ENCODE data around the gene TROAP.

The TROAP gene

GRCh38 chr12:49342066-49342913 lies 19.2 kb downstream of the TROAP start:
- Mint-ChIP-seq H3K36me3 (no peaks in the 10 kb centered on the region), H3K27me3 (peaks cover 79% of the 10 kb centered on the region), H3K27ac (no peak overlapping the region), H3K4me1 (peaks cover 55% of the 10 kb centered on the region), H3K9me3 (no peaks in the 10 kb centered on the region), H3K4me3 (peak overlapping the region; percentile 54)
- peak; percentile 78 for ATAC-seq

GRCh38 chr12:49342914-49343731 lies 20.1 kb downstream of the TROAP start:
- Mint-ChIP-seq H3K27me3 (peaks cover 79% of the 10 kb centered on the region), H3K36me3 (no peaks in the 10 kb centered on the region), H3K4me1 (peaks cover 56% of the 10 kb centered on the region), H3K9me3 (no peaks in the 10 kb centered on the region), H3K4me3 (peak overlapping the region; percentile 54), H3K27ac (no peak overlapping the region)
- no peak for ATAC-seq

- no peak for ATAC-seq
- Mint-ChIP-seq H3K4me3 (peak overlapping the region; percentile 51), H3K27me3 (peaks cover 80% of the 10 kb centered on the region), H3K4me1 (peaks cover 58% of the 10 kb centered on the region), H3K36me3 (no peaks in the 10 kb centered on the region), H3K9me3 (no peaks in the 10 kb centered on the region), H3K27ac (no peak overlapping the region)
Observed at GRCh38 chr12:49344486-49345050, 21.5 kb downstream of the TROAP start.

- H3K9me3 Mint-ChIP-seq, result no peaks in the 10 kb centered on the region
- peaks cover 80% of the 10 kb centered on the region for H3K27me3 Mint-ChIP-seq
- peak overlapping the region; percentile 78 for H3K4me3 Mint-ChIP-seq
- peaks cover 58% of the 10 kb centered on the region for H3K4me1 Mint-ChIP-seq
- no peaks in the 10 kb centered on the region for H3K36me3 Mint-ChIP-seq
- peak overlapping the region; percentile 32 for H3K27ac Mint-ChIP-seq
- ATAC-seq, result peak; percentile 63
Observed at GRCh38 chr12:49345051-49345824, 22.2 kb downstream of the TROAP start.

- H3K27me3 Mint-ChIP-seq, result peaks cover 83% of the 10 kb centered on the region
Observed at GRCh38 chr12:49345825-49346658, 23.0 kb downstream of the TROAP start.

GRCh38 chr12:49346659-49347310 lies 23.7 kb downstream of the TROAP start, which contains the start of gene DNAJC22:
TSS of gene DNAJC22 (plus strand) at chr12:49346888. CDS start at chr12:49348873, 1,985 bp downstream.
- Mint-ChIP-seq H3K4me1 (peaks cover 58% of the 10 kb centered on the region), H3K36me3 (no peaks in the 10 kb centered on the region), H3K4me3 (peak within 1 kb of the TSS; percentile 78), H3K9me3 (no peaks in the 10 kb centered on the region), H3K27ac (peak within 1 kb of the TSS; percentile 71), H3K27me3 (peaks cover 90% of the 10 kb centered on the region)
- ATAC-seq, result no peak

More at GRCh38 chr12:49345825-49346658, 23.0 kb downstream of the TROAP start:
- Mint-ChIP-seq H3K36me3 (no peaks in the 10 kb centered on the region), H3K4me1 (peaks cover 58% of the 10 kb centered on the region), H3K27ac (peak overlapping the region; percentile 71), H3K9me3 (no peaks in the 10 kb centered on the region), H3K4me3 (peak overlapping the region; percentile 78)
- no peak for ATAC-seq

- Mint-ChIP-seq H3K27me3 (peaks cover 98% of the 10 kb centered on the region), H3K4me3 (peak overlapping the region; percentile 78), H3K9me3 (no peaks in the 10 kb centered on the region), H3K36me3 (no peaks in the 10 kb centered on the region), H3K27ac (peak overlapping the region; percentile 71), H3K4me1 (peaks cover 57% of the 10 kb centered on the region)
- peak; percentile 78 for ATAC-seq
Observed at GRCh38 chr12:49347311-49348193, 24.5 kb downstream of the TROAP start.

GRCh38 chr12:49348781-49349180 lies 25.7 kb downstream of the TROAP start:
- Mint-ChIP-seq H3K36me3 (no peaks in the 10 kb centered on the region), H3K4me1 (peaks cover 44% of the 10 kb centered on the region), H3K27ac (no peak overlapping the region), H3K27me3 (peaks cover 96% of the 10 kb centered on the region), H3K4me3 (no peak overlapping the region), H3K9me3 (no peaks in the 10 kb centered on the region)
- no peak for ATAC-seq

GRCh38 chr12:49349266-49349665 lies 26.2 kb downstream of the TROAP start:
- H3K36me3 Mint-ChIP-seq, result no peaks in the 10 kb centered on the region
- H3K4me1 Mint-ChIP-seq, result peaks cover 39% of the 10 kb centered on the region
- H3K4me3 Mint-ChIP-seq, result no peak overlapping the region
- no peaks in the 10 kb centered on the region for H3K9me3 Mint-ChIP-seq
- ATAC-seq, result no peak
- peaks cover 95% of the 10 kb centered on the region for H3K27me3 Mint-ChIP-seq
- no peak overlapping the region for H3K27ac Mint-ChIP-seq

- Mint-ChIP-seq H3K27ac (no peak overlapping the region), H3K4me3 (no peak overlapping the region), H3K9me3 (no peaks in the 10 kb centered on the region), H3K4me1 (peaks cover 10% of the 10 kb centered on the region), H3K36me3 (no peaks in the 10 kb centered on the region), H3K27me3 (peaks cover 72% of the 10 kb centered on the region)
- ATAC-seq, result no peak
Observed at GRCh38 chr12:49352351-49352750, 29.3 kb downstream of the TROAP start.

GRCh38 chr12:49355913-49356312 lies 32.9 kb downstream of the TROAP start:
- Mint-ChIP-seq H3K27me3 (peaks cover 41% of the 10 kb centered on the region), H3K36me3 (no peaks in the 10 kb centered on the region), H3K9me3 (no peaks in the 10 kb centered on the region), H3K4me1 (peaks cover 9% of the 10 kb centered on the region), H3K27ac (no peak overlapping the region), H3K4me3 (no peak overlapping the region)
- no peak for ATAC-seq

GRCh38 chr12:49357103-49357678 lies 34.1 kb downstream of the TROAP start:
- H3K9me3 Mint-ChIP-seq, result no peaks in the 10 kb centered on the region
- peaks cover 32% of the 10 kb centered on the region for H3K27me3 Mint-ChIP-seq
- H3K36me3 Mint-ChIP-seq, result no peaks in the 10 kb centered on the region
- H3K27ac Mint-ChIP-seq, result no peak overlapping the region
- H3K4me3 Mint-ChIP-seq, result no peak overlapping the region
- H3K4me1 Mint-ChIP-seq, result peaks cover 9% of the 10 kb centered on the region
- no peak for ATAC-seq

Measured in stimulated activated memory B cell treated with anti-CD40 and anti-IgM and Interleukin-4, amounts not matched to agents 10 μg/mL and 1 μg/mL and 100 μg/mL, for 72 hours (primary cell).